Gastrocnemius medialis (tissue), 4 donors: Measurements from ENCODE around the gene CNPY2.

Experiments used
- POLR2A ChIP-seq, 2 donors: fragments of 450-650 bp; IDR thresholded peaks; one replicate each; pipeline ENCODE4 v1.6.1; 2017; ENCODE audit warnings: antibody characterized with exemption in 2 of 2, mild to moderate bottlenecking in 2 of 2, moderate library complexity in 2 of 2
- TF ChIP-seq, protein P1 (sequence below), 5 experiments: fragments of 450-650 bp in 3 of 5; fragments of 200-600 bp in 2 of 5; sonication (generic) in 2 of 5; IDR thresholded peaks in 4 of 5; conservative IDR thresholded peaks in 1 of 5; 1 replicate in 4 of 5; 2 replicates in 1 of 5; pipeline ENCODE4 v1.5.1; 2016 to 2019; ENCODE audit warnings: antibody characterized with exemption in 5 of 5, mild to moderate bottlenecking in 3 of 5, moderate library complexity in 3 of 5

DNA sequence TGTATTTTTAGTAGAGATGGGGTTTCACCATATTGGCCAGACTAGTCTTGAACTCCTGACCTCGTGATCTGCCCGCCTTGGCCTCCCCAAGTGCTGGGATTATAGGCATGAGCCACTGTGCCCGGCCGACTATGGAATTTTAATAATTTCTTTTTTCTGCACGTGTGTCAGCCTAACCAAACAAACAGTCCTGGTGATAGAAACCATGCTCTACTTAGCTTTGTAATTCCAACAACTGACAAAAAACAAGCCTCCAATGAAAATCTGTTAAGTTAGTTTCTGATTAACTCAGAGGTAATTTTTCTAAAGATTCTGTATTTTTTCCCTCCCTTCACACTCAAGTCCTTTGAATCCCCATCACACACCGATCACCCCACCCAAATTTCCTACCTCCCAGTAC, 33.8 kb downstream of the CNPY2 start:
- TF ChIP-seq, protein P1, sequence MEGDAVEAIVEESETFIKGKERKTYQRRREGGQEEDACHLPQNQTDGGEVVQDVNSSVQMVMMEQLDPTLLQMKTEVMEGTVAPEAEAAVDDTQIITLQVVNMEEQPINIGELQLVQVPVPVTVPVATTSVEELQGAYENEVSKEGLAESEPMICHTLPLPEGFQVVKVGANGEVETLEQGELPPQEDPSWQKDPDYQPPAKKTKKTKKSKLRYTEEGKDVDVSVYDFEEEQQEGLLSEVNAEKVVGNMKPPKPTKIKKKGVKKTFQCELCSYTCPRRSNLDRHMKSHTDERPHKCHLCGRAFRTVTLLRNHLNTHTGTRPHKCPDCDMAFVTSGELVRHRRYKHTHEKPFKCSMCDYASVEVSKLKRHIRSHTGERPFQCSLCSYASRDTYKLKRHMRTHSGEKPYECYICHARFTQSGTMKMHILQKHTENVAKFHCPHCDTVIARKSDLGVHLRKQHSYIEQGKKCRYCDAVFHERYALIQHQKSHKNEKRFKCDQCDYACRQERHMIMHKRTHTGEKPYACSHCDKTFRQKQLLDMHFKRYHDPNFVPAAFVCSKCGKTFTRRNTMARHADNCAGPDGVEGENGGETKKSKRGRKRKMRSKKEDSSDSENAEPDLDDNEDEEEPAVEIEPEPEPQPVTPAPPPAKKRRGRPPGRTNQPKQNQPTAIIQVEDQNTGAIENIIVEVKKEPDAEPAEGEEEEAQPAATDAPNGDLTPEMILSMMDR (IDR thresholded peaks at IDR 0.05 in 4 of 5, conservative IDR thresholded peaks at IDR 0.05 in 1 of 5) = no peak
- no peak for TF ChIP-seq POLR2A (IDR thresholded peaks at IDR 0.05)
